SH-SY5Y (cell line): Measurements from ENCODE around the gene NEIL1.

Experiments used
- GATA2 ChIP-seq: IDR thresholded peaks from 2 replicates; pipeline ENCODE4 v1.6.1; 2011; ENCODE audit warnings: mild to moderate bottlenecking, low read depth, low read length
- GATA3 ChIP-seq: IDR thresholded peaks from 2 replicates; pipeline ENCODE4 v1.6.1; 2011; ENCODE audit warnings: low read depth, mild to moderate bottlenecking, low read length, moderate library complexity

- TF ChIP-seq GATA2 (no peak), GATA3 (no peak)
Measured at GRCh38 chr15:75309711-75310110, 37.1 kb upstream of the NEIL1 start.
